Activated CD8-positive, alpha-beta memory T cell treated with anti-CD3 and anti-CD28 coated beads, Interleukin-2, amount 50 U/mL, for 24 hours (primary cell): ENCODE measurements around the gene ARL9.

ENCODE experiments used
- DNase-seq: peaks from one replicate; pipeline ENCODE4 v3.0.0-alpha.2; 2020; ENCODE audit errors: extremely low read depth

ARL9 gene

DNA sequence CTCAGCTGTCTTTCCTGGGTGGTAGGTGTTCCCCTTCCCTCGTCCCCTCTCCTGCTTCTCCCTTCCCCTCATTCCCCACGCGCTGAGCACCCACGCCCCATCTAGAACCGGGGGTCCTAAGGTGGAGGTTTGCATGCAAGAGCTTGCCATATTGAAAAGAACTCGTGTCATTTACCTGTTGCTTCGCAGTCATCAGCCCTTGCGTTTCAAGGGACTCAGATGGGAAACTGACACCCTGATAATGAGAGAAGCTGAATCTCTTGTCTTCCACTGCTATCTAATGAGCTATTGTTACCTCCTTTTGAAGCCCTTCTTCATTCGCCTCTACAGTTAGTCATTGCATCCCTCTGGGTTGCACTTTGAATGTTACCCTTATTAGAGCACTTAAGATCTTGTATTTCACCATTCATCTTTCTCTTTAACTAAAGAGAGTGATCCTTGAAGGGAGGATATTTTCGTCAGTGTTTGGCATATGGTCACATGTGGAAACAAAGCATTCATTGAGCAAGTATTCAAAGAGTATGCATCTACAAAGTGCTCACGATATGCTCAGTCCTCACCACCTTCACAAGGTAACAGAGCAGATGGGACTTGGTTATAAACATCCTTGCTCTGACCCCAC is 25.7 kb downstream of the ARL9 start:
- no peak for DNase-seq

GRCh38 chr4:56531823-56532222 is 26.2 kb downstream of the ARL9 start:
- no peak for DNase-seq

- no peak for DNase-seq
These were observed 26.6 kb downstream of the ARL9 start for GRCh38 chr4:56532239-56532638.

GRCh38 chr4:56535915-56536314 is 30.3 kb downstream of the ARL9 start:
- DNase-seq = no peak

- no peak for DNase-seq
These were observed 31.6 kb downstream of the ARL9 start for GRCh38 chr4:56537147-56537546.

DNA sequence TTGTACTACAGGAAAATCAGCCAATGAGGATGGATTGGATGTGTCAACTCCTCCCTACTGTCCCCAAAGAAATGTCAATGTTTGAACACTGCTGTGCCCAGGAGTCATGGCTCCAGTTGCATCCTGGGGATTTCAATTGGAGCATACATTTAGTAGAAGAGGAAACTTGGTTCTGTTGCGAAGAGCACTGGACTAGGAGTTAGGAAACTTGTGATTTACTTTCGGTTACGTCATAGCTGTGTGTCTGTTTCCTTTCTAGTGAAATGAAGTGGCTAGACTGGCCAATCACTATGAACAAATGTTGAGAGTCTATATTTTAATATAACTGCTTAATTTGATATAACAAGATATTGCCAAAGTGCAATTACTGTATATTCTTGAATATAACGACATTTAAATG is 35.2 kb downstream of the ARL9 start:
- no peak for DNase-seq

DNA sequence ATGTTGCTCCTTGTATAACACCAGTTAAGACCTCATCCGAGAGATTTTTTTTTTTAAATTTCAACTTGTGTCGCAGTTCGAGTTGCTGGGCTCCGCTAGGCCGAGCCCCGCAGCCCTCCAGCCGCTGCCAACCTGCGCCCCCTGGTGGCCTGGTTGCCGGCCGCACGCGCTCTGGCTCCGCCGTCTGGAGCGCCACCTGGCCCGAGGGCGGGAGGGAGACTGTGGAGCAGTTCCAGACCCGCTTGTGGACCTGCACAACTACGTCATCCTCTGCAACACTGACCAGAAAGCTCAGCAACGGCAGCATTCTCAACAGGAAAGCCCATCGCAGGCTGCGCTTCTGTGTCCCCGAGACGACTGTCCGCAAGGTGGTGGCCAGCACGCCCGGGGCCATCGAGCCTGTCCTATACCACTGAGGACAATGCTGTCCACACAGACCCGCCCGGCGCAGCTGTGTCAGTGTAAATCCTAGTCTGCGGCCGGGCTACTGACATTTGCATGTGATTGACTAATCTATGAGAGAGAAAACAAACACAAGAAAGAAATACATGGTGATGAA is 39.1 kb downstream of the ARL9 start:
- peak; percentile 52 for DNase-seq

GRCh38 chr4:56550642-56551041 is 45.1 kb downstream of the ARL9 start:
- DNase-seq = no peak

GRCh38 chr4:56551516-56551915 is 45.9 kb downstream of the ARL9 start:
- no peak for DNase-seq

DNA sequence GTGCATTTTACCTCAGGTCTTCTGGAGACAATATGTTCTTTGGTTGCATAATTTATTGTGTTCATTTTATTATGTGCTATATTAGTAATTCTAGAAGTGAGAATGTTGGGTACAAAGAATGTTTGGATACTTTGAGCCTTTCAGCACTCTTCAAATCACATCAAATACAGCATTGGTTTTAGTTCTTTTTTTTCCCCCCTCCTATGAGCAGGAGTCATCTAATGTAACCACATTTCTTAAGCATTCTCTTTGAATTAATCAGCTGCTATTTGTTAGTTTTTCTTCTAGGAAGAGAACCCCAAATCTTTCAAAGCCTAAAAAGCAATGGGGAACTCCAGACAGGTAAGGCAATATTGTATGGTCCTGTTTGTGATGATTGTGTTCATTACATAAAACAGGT is 46.7 kb downstream of the ARL9 start:
- no peak for DNase-seq

DNA sequence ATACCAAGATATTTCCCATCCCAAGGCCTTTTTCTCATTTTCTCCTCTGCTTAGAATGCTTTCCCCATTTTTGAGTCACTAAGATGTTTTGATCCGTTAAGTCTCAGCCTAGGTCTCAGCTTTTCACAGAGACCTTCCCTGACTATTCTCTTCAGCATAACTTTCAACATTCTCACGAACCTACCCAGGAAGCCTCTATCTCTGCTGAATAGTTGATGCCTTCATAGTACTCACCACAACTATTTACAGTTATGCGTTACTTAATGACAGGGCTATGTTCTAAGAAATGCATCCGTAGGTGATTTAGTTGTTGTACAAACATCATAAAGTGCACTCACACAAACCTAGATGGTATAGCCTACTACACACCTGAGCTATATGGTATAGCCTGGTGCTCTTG is 64.5 kb downstream of the ARL9 start:
- DNase-seq = no peak
